Neural cell (in vitro differentiated cells): ENCODE results near the gene SLC25A22. TPM values are rescaled to one million over a fixed set of nuclear protein-coding genes. Genes with fewer than 3 reads are reported as not detected.

Experiments used
- H2AFZ ChIP-seq: fragments of 200-600, 300-800 bp; sonication (generic), shearing (Covaris generic); 2 replicates; pipeline ENCODE4 v1.6.0; 2014; ENCODE audit warnings: low read depth, mild to moderate bottlenecking, antibody characterized with exemption, low read length, moderate library complexity
- H3F3A ChIP-seq: fragments of 200-600 bp; shearing (Covaris generic); 2 replicates; pipeline ENCODE4 v1.6.1; 2016; ENCODE audit warnings: mild to moderate bottlenecking, moderate library complexity, mixed read lengths, antibody characterized with exemption, low read length; ENCODE audit not compliant: insufficient read depth, poor library complexity, severe bottlenecking
- H3K27ac ChIP-seq: fragments of 200-600, 300-800 bp; sonication (generic), shearing (Covaris generic); 2 replicates; pipeline ENCODE4 v1.5.1; 2014; ENCODE audit warnings: mild to moderate bottlenecking, low read length, moderate library complexity
- H3K27me3 ChIP-seq: fragments of 300-800, 200-600 bp; sonication (generic), shearing (Covaris generic); 2 replicates; pipeline ENCODE4 v1.6.0; 2014; ENCODE audit warnings: mild to moderate bottlenecking, low read depth, low read length, moderate library complexity; ENCODE audit not compliant: insufficient read depth
- H3K36me3 ChIP-seq: fragments of 300-800, 200-600 bp; sonication (generic), shearing (Covaris generic); 2 replicates; pipeline ENCODE4 v1.5.1; 2014; ENCODE audit warnings: mild to moderate bottlenecking, antibody characterized with exemption, low read length, moderate library complexity; ENCODE audit not compliant: insufficient read depth
- H3K4me2 ChIP-seq: fragments of 300-800, 200-600 bp; sonication (generic), shearing (Covaris generic); 2 replicates; pipeline ENCODE4 v1.6.0; 2014; ENCODE audit warnings: mild to moderate bottlenecking, low read length
- H3K4me3 ChIP-seq: fragments of 300-800, 200-600 bp; sonication (generic), shearing (Covaris generic); 2 replicates; pipeline ENCODE4 v1.5.1; 2014; ENCODE audit warnings: mild to moderate bottlenecking, low read length, moderate library complexity
- H3K79me2 ChIP-seq: fragments of 200-600 bp; shearing (Covaris generic); replicated peaks from 2 replicates; pipeline ENCODE4 v1.6.0; 2014; ENCODE audit warnings: mild to moderate bottlenecking, low read length, moderate library complexity; ENCODE audit not compliant: insufficient read depth
- H3K9ac ChIP-seq: fragments of 300-800, 200-600 bp; sonication (generic), shearing (Covaris generic); 2 replicates; pipeline ENCODE4 v1.6.1; 2016; ENCODE audit warnings: mild to moderate bottlenecking, low read length, mixed read lengths
- H3K9me2 ChIP-seq: fragments of 200-600 bp; shearing (Covaris generic); 2 replicates; pipeline ENCODE4 v1.6.1; 2016; ENCODE audit warnings: mild to moderate bottlenecking, low read length, mixed read lengths; ENCODE audit not compliant: insufficient read depth
- H3K9me3 ChIP-seq: fragments of 200-600, 300-800 bp; sonication (generic), shearing (Covaris generic); 2 replicates; pipeline ENCODE4 v1.6.1; 2016; ENCODE audit warnings: mild to moderate bottlenecking, mixed run types, low read length, moderate library complexity, mixed read lengths
- H4K20me1 ChIP-seq: fragments of 200-600 bp; shearing (Covaris generic); 2 replicates; pipeline ENCODE4 v1.6.1; 2016; ENCODE audit warnings: mild to moderate bottlenecking, mixed run types; ENCODE audit not compliant: insufficient read depth
- EP300 ChIP-seq: fragments of 450-650 bp; conservative IDR thresholded peaks from 2 replicates; pipeline ENCODE4 v1.6.1; 2014; ENCODE audit warnings: antibody characterized with exemption, mild to moderate bottlenecking, moderate library complexity; ENCODE audit not compliant: poor library complexity, severe bottlenecking
- EZH2 ChIP-seq: fragments of 200-600, 300-800 bp; shearing (Covaris generic), sonication (generic); IDR thresholded peaks from 2 replicates; pipeline ENCODE4 v1.6.1; 2014; ENCODE audit warnings: antibody characterized with exemption, low read length, borderline replicate concordance, mild to moderate bottlenecking; ENCODE audit not compliant: insufficient read depth, poor library complexity, severe bottlenecking
- MXI1 ChIP-seq: fragments of 450-650 bp; conservative IDR thresholded peaks from 2 replicates; pipeline ENCODE4 v1.6.1; 2014; ENCODE audit warnings: antibody characterized with exemption, mild to moderate bottlenecking; ENCODE audit not compliant: poor library complexity, severe bottlenecking
- POLR2AphosphoS5 ChIP-seq: IDR thresholded peaks from 2 replicates; pipeline ENCODE4 v1.6.1; 2012
- RAD21 ChIP-seq: fragments of 450-650 bp; conservative IDR thresholded peaks from 2 replicates; pipeline ENCODE4 v1.6.1; 2014; ENCODE audit warnings: antibody characterized with exemption, mild to moderate bottlenecking, moderate library complexity
- REST ChIP-seq: IDR thresholded peaks from 2 replicates; pipeline ENCODE4 v1.6.1; 2012; ENCODE audit warnings: borderline replicate concordance
- SMC3 ChIP-seq: fragments of 450-650 bp; conservative IDR thresholded peaks from 2 replicates; pipeline ENCODE4 v1.6.1; 2014; ENCODE audit warnings: antibody characterized with exemption, mild to moderate bottlenecking, moderate library complexity; ENCODE audit not compliant: poor library complexity
- TAF1 ChIP-seq: IDR thresholded peaks from 2 replicates; pipeline ENCODE4 v1.6.1; 2012; ENCODE audit warnings: low read depth
- polyA plus RNA-seq: library from polyadenylated mRNA; depleted of rRNA; stranded (reverse); fragments of >200 nt; gene quantifications from 2 replicates; pipeline ENCODE4 v1.2.3, GENCODE V29; 2014
- TF ChIP-seq, protein P1 (sequence below): fragments of 450-650 bp; IDR thresholded peaks from 2 replicates; pipeline ENCODE4 v1.5.1; 2014; ENCODE audit warnings: antibody characterized with exemption, mild to moderate bottlenecking, moderate library complexity; ENCODE audit not compliant: poor library complexity, severe bottlenecking

Gene SLC25A22
- polyA plus RNA-seq, 1 donor from 2014 or later, result 40.9 TPM

DNA sequence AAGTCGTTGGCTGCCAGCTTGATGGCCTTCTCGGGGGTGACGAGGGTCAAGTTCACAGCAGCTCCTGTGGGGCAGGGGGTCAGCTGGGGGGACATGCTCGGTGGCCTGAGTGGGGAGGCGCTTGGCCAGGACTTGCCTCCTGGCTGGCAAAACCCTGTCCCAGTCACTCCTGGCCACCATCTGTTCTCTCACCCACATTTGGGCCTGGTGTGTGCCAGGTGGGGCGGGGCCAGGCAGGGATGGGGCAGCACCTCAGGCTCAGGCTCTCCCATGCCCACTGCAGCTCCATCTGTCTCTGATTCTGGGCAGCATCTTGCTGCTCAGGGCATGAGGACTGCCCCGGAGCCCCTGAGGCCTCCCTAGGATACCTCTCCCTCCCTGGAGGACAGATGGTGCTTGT lies 4.5 kb downstream of the SLC25A22 start:
- no peak overlapping the region for H3K9ac ChIP-seq

DNA sequence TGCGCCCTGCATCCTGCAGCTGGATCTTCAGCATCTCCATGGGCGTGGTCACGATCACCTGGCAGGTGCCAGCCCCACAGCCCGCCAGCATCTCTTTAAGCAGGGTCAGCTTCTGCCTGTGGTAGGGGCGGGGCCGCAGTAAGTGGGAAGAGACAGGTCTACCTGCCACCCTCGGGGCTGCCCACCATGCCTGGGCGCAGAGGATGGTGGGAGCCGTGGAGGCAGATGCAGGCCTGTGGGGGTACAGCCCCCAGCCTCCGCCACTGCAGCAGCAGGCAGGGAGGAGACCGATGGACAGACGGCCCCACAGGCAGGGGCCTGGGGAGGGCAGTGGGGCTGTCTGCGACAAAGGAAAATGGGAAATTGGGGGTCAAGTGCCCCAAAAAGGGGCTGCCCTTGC lies 5.2 kb downstream of the SLC25A22 start:
- no peak overlapping the region for H3K9ac ChIP-seq
- peaks cover 19% of the 10 kb centered on the region for H3K79me2 ChIP-seq
- no peaks in the 10 kb centered on the region for H3F3A ChIP-seq
- no peaks in the 10 kb centered on the region for H3K27me3 ChIP-seq
- H3K36me3 ChIP-seq, result no peaks in the 10 kb centered on the region
- no peaks in the 10 kb centered on the region for H3K9me3 ChIP-seq
- no peaks in the 10 kb centered on the region for H3K9me2 ChIP-seq
- no peak overlapping the region for H3K4me3 ChIP-seq
- no peaks in the 10 kb centered on the region for H4K20me1 ChIP-seq
- no peak for TF ChIP-seq SMC3
- no peak for TF ChIP-seq TAF1
- no peak for TF ChIP-seq EP300
- TF ChIP-seq REST, result no peak
- TF ChIP-seq, protein P1, sequence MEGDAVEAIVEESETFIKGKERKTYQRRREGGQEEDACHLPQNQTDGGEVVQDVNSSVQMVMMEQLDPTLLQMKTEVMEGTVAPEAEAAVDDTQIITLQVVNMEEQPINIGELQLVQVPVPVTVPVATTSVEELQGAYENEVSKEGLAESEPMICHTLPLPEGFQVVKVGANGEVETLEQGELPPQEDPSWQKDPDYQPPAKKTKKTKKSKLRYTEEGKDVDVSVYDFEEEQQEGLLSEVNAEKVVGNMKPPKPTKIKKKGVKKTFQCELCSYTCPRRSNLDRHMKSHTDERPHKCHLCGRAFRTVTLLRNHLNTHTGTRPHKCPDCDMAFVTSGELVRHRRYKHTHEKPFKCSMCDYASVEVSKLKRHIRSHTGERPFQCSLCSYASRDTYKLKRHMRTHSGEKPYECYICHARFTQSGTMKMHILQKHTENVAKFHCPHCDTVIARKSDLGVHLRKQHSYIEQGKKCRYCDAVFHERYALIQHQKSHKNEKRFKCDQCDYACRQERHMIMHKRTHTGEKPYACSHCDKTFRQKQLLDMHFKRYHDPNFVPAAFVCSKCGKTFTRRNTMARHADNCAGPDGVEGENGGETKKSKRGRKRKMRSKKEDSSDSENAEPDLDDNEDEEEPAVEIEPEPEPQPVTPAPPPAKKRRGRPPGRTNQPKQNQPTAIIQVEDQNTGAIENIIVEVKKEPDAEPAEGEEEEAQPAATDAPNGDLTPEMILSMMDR, result no peak
- TF ChIP-seq POLR2AphosphoS5, result no peak
- no peak for TF ChIP-seq MXI1
- H2AFZ ChIP-seq, result no peak overlapping the region
- H3K27ac ChIP-seq, result no peak overlapping the region
- no peak overlapping the region for H3K4me2 ChIP-seq

More for the DNA sequence above, 4.5 kb downstream of the SLC25A22 start:
- Histone ChIP-seq H4K20me1 (no peaks in the 10 kb centered on the region), H3K9me3 (no peaks in the 10 kb centered on the region), H3K4me3 (no peak overlapping the region), H3K9me2 (no peaks in the 10 kb centered on the region), H3K36me3 (no peaks in the 10 kb centered on the region), H2AFZ (no peak overlapping the region), H3F3A (no peaks in the 10 kb centered on the region), H3K27me3 (no peaks in the 10 kb centered on the region), H3K27ac (no peak overlapping the region), H3K79me2 (peaks cover 18% of the 10 kb centered on the region), H3K4me2 (no peak overlapping the region)
- no peak for TF ChIP-seq SMC3
- TF ChIP-seq POLR2AphosphoS5, result no peak
- no peak for TF ChIP-seq MXI1
- no peak for TF ChIP-seq RAD21
- no peak for TF ChIP-seq EZH2
- TF ChIP-seq REST, result no peak
- no peak for TF ChIP-seq EP300
- no peak for TF ChIP-seq TAF1
- TF ChIP-seq, protein P1, result no peak
